Liver (tissue), 9 donors: ENCODE results near the gene GLIPR2. TPM values are rescaled to one million over a fixed set of nuclear protein-coding genes. Genes with fewer than 3 reads are reported as not detected.

Experiments used
- DNase-seq: peaks from one replicate; pipeline ENCODE4 v3.0.0-alpha.2; 2017; ENCODE audit warnings: low spot score
- H3K27ac ChIP-seq, 2 donors: one replicate each; pipeline ENCODE4 v1.7.0; 2013; ENCODE audit warnings: inconsistent platforms in 2 of 2, low read length in 2 of 2, control low read depth in 1 of 2, low read depth in 1 of 2, mild to moderate bottlenecking in 1 of 2
- H3K27me3 ChIP-seq, 4 donors: one replicate each; pipeline versions ENCODE4 v1.6.1 to v1.7.0; 2013; ENCODE audit warnings: low read length in 3 of 4, inconsistent platforms in 1 of 4, mild to moderate bottlenecking in 1 of 4, moderate library complexity in 1 of 4; ENCODE audit not compliant: control insufficient read depth in 4 of 4, insufficient read depth in 4 of 4
- H3K36me3 ChIP-seq, 4 donors: one replicate each; pipeline versions ENCODE4 v1.6.1 to v1.7.0; 2013; ENCODE audit warnings: low read length in 3 of 4, mild to moderate bottlenecking in 3 of 4, low read depth in 1 of 4, moderate library complexity in 1 of 4; ENCODE audit not compliant: control insufficient read depth in 4 of 4, insufficient read depth in 3 of 4
- H3K4me1 ChIP-seq, 4 donors: one replicate each; pipeline versions ENCODE4 v1.6.1 to v1.7.0; 2013; ENCODE audit warnings: low read length in 3 of 4, mild to moderate bottlenecking in 3 of 4, moderate library complexity in 1 of 4; ENCODE audit not compliant: control insufficient read depth in 4 of 4, insufficient read depth in 4 of 4
- H3K4me3 ChIP-seq, 3 donors: one replicate each; pipeline versions ENCODE4 v1.6.1 to v1.7.0; 2013; ENCODE audit warnings: low read length in 3 of 3, control low read depth in 1 of 3, low read depth in 1 of 3, mild to moderate bottlenecking in 1 of 3
- H3K9ac ChIP-seq, 2 donors: one replicate each; pipeline ENCODE4 v1.7.0; 2013; ENCODE audit warnings: low read length in 2 of 2, mild to moderate bottlenecking in 2 of 2, moderate library complexity in 2 of 2, control low read depth in 1 of 2, low read depth in 1 of 2
- H3K9me3 ChIP-seq, 4 donors: one replicate each; pipeline versions ENCODE4 v1.6.1 to v1.7.0; 2013; ENCODE audit warnings: low read length in 3 of 4; ENCODE audit not compliant: control insufficient read depth in 4 of 4
- ATF3 ChIP-seq: IDR thresholded peaks from 2 replicates; pipeline ENCODE4 v1.6.1; 2016; ENCODE audit warnings: antibody characterized with exemption
- EGR1 ChIP-seq, 2 donors: IDR thresholded peaks; 2 replicates each; pipeline ENCODE4 v1.6.1; 2016 to 2018; ENCODE audit warnings: antibody characterized with exemption in 2 of 2, low read depth in 2 of 2
- FOXA1 ChIP-seq: IDR thresholded peaks from 2 replicates; pipeline ENCODE4 v1.6.1; 2016; ENCODE audit warnings: antibody characterized with exemption
- FOXA2 ChIP-seq: IDR thresholded peaks from 2 replicates; pipeline ENCODE4 v1.6.1; 2016; ENCODE audit warnings: antibody characterized with exemption
- GABPA ChIP-seq, 2 donors: IDR thresholded peaks in 1 of 2; conservative IDR thresholded peaks in 1 of 2; 2 replicates each; pipeline ENCODE4 v1.6.1; 2016; ENCODE audit warnings: antibody characterized with exemption in 2 of 2, mild to moderate bottlenecking in 1 of 2, moderate library complexity in 1 of 2
- HNF4A ChIP-seq, 2 donors: conservative IDR thresholded peaks; 2 replicates each; pipeline ENCODE4 v1.6.1; 2016; ENCODE audit warnings: antibody characterized with exemption in 2 of 2, mild to moderate bottlenecking in 2 of 2
- HNF4G ChIP-seq: IDR thresholded peaks from 2 replicates; pipeline ENCODE4 v1.6.1; 2016; ENCODE audit warnings: antibody characterized with exemption
- JUND ChIP-seq, 2 donors: IDR thresholded peaks; 2 replicates each; pipeline ENCODE4 v1.6.1; 2016; ENCODE audit warnings: antibody characterized with exemption in 2 of 2
- NR2F2 ChIP-seq: IDR thresholded peaks from 2 replicates; pipeline ENCODE4 v1.6.1; 2016; ENCODE audit warnings: antibody characterized with exemption
- RAD21 ChIP-seq, 2 donors: IDR thresholded peaks; 2 replicates each; pipeline ENCODE4 v1.6.1; 2016; ENCODE audit warnings: antibody characterized with exemption in 2 of 2, mild to moderate bottlenecking in 2 of 2
- REST ChIP-seq: IDR thresholded peaks from 2 replicates; pipeline ENCODE4 v1.6.1; 2016; ENCODE audit warnings: antibody characterized with exemption, mild to moderate bottlenecking
- RXRA ChIP-seq, 2 donors: IDR thresholded peaks; 2 replicates each; pipeline ENCODE4 v1.6.1; 2017 to 2018; ENCODE audit warnings: antibody characterized with exemption in 2 of 2, mild to moderate bottlenecking in 1 of 2
- SP1 ChIP-seq: IDR thresholded peaks from 2 replicates; pipeline ENCODE4 v1.6.1; 2018; ENCODE audit warnings: antibody characterized with exemption, mild to moderate bottlenecking
- TAF1 ChIP-seq: conservative IDR thresholded peaks from 2 replicates; pipeline ENCODE4 v1.6.1; 2016; ENCODE audit warnings: antibody characterized with exemption, mild to moderate bottlenecking
- YY1 ChIP-seq: IDR thresholded peaks from 2 replicates; pipeline ENCODE4 v1.6.1; 2016; ENCODE audit warnings: antibody characterized with exemption, mild to moderate bottlenecking
- WGBS: extraction: QIAGEN DNeasy Blood & Tissue Kit; methylation state at CpG from one replicate; pipeline ENCODE4 v1.1.7; 2013; 5-methylcytosine and 5-hydroxymethylcytosine counted together
- polyA plus RNA-seq, 2 donors: library from polyadenylated mRNA; stranded (reverse) in 1 of 2; unstranded in 1 of 2; fragments of 200-250 nt in 1 of 2; fragments of >200 nt in 1 of 2; fragmentation: Nextera tagmentation in 1 of 2; extraction: Ambion mirVana in 1 of 2; gene quantifications; one replicate each; pipeline versions ENCODE4 v1.2.1 to v1.2.3, GENCODE V29; 2013 to 2015
- total RNA-seq, 2 donors: library from RNA; depleted of rRNA; stranded (reverse); fragments of >200 nt; gene quantifications; one replicate each; pipeline ENCODE4 v1.2.3, GENCODE V29; 2014
- TF ChIP-seq, protein P1 (sequence below): IDR thresholded peaks from 2 replicates; pipeline ENCODE4 v1.6.1; 2016; ENCODE audit warnings: antibody characterized with exemption
- TF ChIP-seq, protein P2 (sequence below): IDR thresholded peaks from 2 replicates; pipeline ENCODE4 v1.6.1; 2016; ENCODE audit warnings: antibody characterized with exemption
- TF ChIP-seq, protein P3 (sequence below): fragments of 150-350 bp; IDR thresholded peaks from 2 replicates; pipeline ENCODE4 v1.5.1; 2017; ENCODE audit warnings: improper control_type of control experiment, low read depth, low read length; ENCODE audit not compliant: missing input control
- donor health status: healthy.
- donor health status: healthy.
- donor health status: healthy.
- donor health status: healthy.
- donor health status: healthy.

GLIPR2 gene
- total and polyA plus RNA-seq, 4 donors, result 1.7 to 17.6 (median 2.9) TPM

DNA sequence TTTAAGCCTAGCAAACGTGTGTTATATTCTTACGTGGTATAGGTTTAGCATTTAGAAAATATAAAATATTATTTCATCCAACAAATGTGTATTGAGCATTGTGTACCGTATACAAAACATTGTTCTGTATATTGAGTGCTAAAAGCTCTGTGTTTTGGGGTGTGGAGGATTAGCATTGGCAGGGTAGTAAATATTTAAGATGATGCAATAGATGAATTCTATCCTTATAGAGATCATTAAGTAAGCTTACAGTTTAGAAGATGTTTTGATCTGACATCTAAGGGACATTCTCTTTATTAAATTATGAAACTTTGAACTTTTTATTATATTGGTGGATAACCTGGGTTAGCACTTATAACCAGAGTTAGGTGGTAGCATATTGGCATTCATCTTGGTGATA lies 48.5 kb upstream of the GLIPR2 start (continued):
- TF ChIP-seq REST (no peak), GABPA (IDR thresholded peaks at IDR 0.05 in 1 of 2, conservative IDR thresholded peaks at IDR 0.05 in 1 of 2) (no peak), SP1 (no peak), YY1 (no peak), NR2F2 (no peak), TAF1 (no peak), FOXA1 (no peak)
- TF ChIP-seq, protein P1, sequence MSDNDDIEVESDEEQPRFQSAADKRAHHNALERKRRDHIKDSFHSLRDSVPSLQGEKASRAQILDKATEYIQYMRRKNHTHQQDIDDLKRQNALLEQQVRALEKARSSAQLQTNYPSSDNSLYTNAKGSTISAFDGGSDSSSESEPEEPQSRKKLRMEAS, result no peak
- TF ChIP-seq, protein P2, sequence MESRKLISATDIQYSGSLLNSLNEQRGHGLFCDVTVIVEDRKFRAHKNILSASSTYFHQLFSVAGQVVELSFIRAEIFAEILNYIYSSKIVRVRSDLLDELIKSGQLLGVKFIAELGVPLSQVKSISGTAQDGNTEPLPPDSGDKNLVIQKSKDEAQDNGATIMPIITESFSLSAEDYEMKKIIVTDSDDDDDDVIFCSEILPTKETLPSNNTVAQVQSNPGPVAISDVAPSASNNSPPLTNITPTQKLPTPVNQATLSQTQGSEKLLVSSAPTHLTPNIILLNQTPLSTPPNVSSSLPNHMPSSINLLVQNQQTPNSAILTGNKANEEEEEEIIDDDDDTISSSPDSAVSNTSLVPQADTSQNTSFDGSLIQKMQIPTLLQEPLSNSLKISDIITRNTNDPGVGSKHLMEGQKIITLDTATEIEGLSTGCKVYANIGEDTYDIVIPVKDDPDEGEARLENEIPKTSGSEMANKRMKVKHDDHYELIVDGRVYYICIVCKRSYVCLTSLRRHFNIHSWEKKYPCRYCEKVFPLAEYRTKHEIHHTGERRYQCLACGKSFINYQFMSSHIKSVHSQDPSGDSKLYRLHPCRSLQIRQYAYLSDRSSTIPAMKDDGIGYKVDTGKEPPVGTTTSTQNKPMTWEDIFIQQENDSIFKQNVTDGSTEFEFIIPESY, result no peak

DNA sequence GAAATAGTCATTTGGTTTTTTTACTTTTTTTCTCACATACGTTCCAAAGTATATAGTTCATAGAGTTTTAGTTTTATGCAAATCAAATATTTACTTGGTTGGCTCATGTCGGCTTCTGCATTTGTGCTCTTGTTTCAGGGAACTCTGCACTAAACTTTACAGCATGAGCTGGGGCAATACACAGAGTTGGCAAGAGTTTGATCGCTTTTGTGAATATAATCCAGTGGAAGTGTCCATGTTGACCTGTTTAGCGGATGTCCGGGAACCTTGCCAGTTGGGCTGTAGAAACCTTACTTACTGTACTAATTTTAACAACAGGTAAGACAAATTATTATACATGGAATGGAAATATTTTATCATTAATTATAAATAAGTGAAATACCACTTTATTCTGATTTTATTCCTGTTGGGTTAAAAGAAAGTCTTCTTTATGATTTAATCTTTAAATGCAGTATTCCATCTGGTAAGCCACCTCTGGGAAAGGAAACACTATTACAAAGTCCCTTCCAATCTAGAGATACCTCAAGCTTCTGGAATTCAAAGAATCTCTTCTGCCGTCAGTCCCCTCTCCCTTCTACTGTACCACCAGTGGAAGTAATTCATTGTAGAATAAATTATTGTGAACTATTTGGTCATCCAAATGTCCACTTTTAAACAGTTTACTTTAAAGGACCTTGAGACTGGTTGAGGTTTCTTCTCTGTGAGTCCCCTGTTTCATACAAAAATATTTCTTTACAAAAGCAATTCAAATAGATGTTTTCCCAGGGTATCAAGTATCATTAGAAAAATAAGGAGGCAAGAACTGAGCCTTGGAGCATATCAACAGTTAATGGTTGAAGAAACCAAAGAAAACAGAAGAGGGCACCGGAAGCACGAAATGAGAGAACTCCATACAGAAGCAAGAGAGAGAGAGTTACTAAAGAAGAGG lies 45.2 kb upstream of the GLIPR2 start:
- Histone ChIP-seq H3K27me3 (no peaks in the 10 kb centered on the region), H3K9me3 (no peaks in the 10 kb centered on the region), H3K9ac (no peak overlapping the region), H3K27ac (no peak overlapping the region), H3K4me3 (no peak overlapping the region), H3K4me1 (peaks cover 2 to 31% (median 19%) of the 10 kb centered on the region in 4 donors), H3K36me3 (peaks cover 0 to 2% (median 0%) of the 10 kb centered on the region in 4 donors)
- 26% methylated on average over 8 of the region's 8 CpGs for WGBS
- TF ChIP-seq, protein P3, sequence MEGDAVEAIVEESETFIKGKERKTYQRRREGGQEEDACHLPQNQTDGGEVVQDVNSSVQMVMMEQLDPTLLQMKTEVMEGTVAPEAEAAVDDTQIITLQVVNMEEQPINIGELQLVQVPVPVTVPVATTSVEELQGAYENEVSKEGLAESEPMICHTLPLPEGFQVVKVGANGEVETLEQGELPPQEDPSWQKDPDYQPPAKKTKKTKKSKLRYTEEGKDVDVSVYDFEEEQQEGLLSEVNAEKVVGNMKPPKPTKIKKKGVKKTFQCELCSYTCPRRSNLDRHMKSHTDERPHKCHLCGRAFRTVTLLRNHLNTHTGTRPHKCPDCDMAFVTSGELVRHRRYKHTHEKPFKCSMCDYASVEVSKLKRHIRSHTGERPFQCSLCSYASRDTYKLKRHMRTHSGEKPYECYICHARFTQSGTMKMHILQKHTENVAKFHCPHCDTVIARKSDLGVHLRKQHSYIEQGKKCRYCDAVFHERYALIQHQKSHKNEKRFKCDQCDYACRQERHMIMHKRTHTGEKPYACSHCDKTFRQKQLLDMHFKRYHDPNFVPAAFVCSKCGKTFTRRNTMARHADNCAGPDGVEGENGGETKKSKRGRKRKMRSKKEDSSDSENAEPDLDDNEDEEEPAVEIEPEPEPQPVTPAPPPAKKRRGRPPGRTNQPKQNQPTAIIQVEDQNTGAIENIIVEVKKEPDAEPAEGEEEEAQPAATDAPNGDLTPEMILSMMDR, result no peak
- TF ChIP-seq NR2F2 (no peak), FOXA1 (peak; percentile 47), RXRA (IDR thresholded peaks at IDR 0.05) (peak; percentile 56 to 57), ATF3 (no peak), SP1 (peak; percentile 62), YY1 (peak; percentile 63), RAD21 (IDR thresholded peaks at IDR 0.05) (peak in 1 of 2 donors; percentile 23), FOXA2 (peak; percentile 13), REST (no peak), HNF4G (no peak), EGR1 (IDR thresholded peaks at IDR 0.05; ENCODE audit: low read depth in 2 of 2) (no peak), GABPA (IDR thresholded peaks at IDR 0.05 in 1 of 2, conservative IDR thresholded peaks at IDR 0.05 in 1 of 2) (no peak), TAF1 (no peak), HNF4A (conservative IDR thresholded peaks at IDR 0.05) (peak; percentile 55 to 68), JUND (IDR thresholded peaks at IDR 0.05) (no peak)
- TF ChIP-seq, protein P1, result peak; percentile 24
- TF ChIP-seq, protein P2, result no peak
- DNase-seq, result no peak
